Neural crest cell (in vitro differentiated cells): ENCODE measurements around the gene CYP2C19. TPM values are rescaled to one million over a fixed set of nuclear protein-coding genes. Genes with fewer than 3 reads are reported as not detected.
"Not testable (repeated sequence)": the region's sequence is repeated elsewhere in the genome, so short reads cannot be mapped to it uniquely, and the experiment has no call there.

Experiments used
- DNase-seq: peaks from one replicate; pipeline ENCODE4 v3.0.0; 2021; ENCODE audit warnings: low read depth, mixed read lengths, low spot score
- H3K27ac Mint-ChIP-seq: one replicate; pipeline ENCODE4 v1.8.0; 2021; ENCODE audit warnings: mild to moderate bottlenecking, mixed read lengths; ENCODE audit not compliant: unreplicated experiment
- H3K27me3 Mint-ChIP-seq: 2 replicates; pipeline ENCODE4 v1.8.0; 2021; ENCODE audit warnings: low read depth, mild to moderate bottlenecking, mixed read lengths
- H3K36me3 Mint-ChIP-seq: 2 replicates; pipeline ENCODE4 v1.8.0; 2021; ENCODE audit warnings: low read depth, mild to moderate bottlenecking, mixed read lengths
- H3K4me1 Mint-ChIP-seq: 2 replicates; pipeline ENCODE4 v1.8.0; 2021; ENCODE audit warnings: mixed read lengths
- H3K4me3 Mint-ChIP-seq: one replicate; pipeline ENCODE4 v1.8.0; 2021; ENCODE audit warnings: mild to moderate bottlenecking, mixed read lengths
- H3K9me3 Mint-ChIP-seq: 2 replicates; pipeline ENCODE4 v1.8.0; 2021; ENCODE audit warnings: mixed read lengths
- CTCF ChIP-seq: fragments of 200-600 bp; sonication (generic); conservative IDR thresholded peaks from 2 replicates; pipeline ENCODE4 v1.5.0; 2021; ENCODE audit warnings: antibody characterized with exemption, mild to moderate bottlenecking
- total RNA-seq: library from RNA; stranded (reverse); gene quantifications from 2 replicates; pipeline ENCODE4 v1.2.1, GENCODE V29; 2021

CYP2C19 gene
- total RNA-seq, 1 donor from 2014 or later, result not detected

- Mint-ChIP-seq H3K27ac (no peak overlapping the region), H3K36me3 (no peaks in the 10 kb centered on the region), H3K9me3 (no peaks in the 10 kb centered on the region), H3K27me3 (peaks cover 4% of the 10 kb centered on the region), H3K4me1 (no peaks in the 10 kb centered on the region), H3K4me3 (no peak overlapping the region)
- DNase-seq, result no peak
- TF ChIP-seq CTCF, result no peak
Measured at GRCh38 chr10:94785211-94785610, 22.7 kb downstream of the CYP2C19 start.

- not testable (repeated sequence) for H3K4me3 Mint-ChIP-seq, H3K4me1 Mint-ChIP-seq, H3K9me3 Mint-ChIP-seq, H3K27ac Mint-ChIP-seq, DNase-seq, H3K36me3 Mint-ChIP-seq, H3K27me3 Mint-ChIP-seq
Measured at GRCh38 chr10:94800551-94800950, 38.1 kb downstream of the CYP2C19 start.

- Mint-ChIP-seq H3K9me3 (peaks cover 4% of the 10 kb centered on the region), H3K36me3 (peaks cover 2% of the 10 kb centered on the region), H3K4me3 (no peak overlapping the region), H3K27me3 (peaks cover 6% of the 10 kb centered on the region), H3K27ac (no peak overlapping the region), H3K4me1 (no peaks in the 10 kb centered on the region)
- no peak for TF ChIP-seq CTCF
- DNase-seq, result no peak
Measured at GRCh38 chr10:94803307-94803706, 40.8 kb downstream of the CYP2C19 start.

DNA sequence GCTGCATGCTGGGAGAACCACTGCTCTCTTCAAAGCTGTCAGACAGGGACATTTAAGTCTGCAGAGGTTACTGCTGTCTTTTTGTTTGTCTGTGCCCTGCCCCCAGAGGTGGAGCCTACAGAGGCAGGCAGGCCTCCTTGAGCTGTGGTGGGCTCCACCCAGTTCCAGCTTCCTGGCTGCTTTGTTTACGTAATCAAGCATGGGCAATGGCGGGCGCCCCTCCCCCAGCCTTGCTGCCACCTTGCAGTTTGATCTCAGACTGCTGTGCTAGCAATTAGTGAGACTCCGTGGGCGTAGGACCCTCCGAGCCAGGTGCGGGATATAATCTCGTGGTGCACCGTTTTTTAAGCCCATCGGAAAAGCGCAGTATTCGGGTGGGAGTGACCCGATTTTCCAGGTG is 67.5 kb downstream of the CYP2C19 start:
- DNase-seq, H3K27me3 Mint-ChIP-seq, H3K4me3 Mint-ChIP-seq: not testable (repeated sequence)

GRCh38 chr10:94846204-94846603 is 83.7 kb downstream of the CYP2C19 start:
- H3K9me3 Mint-ChIP-seq, result no peaks in the 10 kb centered on the region
- TF ChIP-seq CTCF, result no peak
- H3K27ac Mint-ChIP-seq, result no peak overlapping the region
- no peaks in the 10 kb centered on the region for H3K36me3 Mint-ChIP-seq
- no peaks in the 10 kb centered on the region for H3K4me1 Mint-ChIP-seq
- DNase-seq, result no peak
- no peak overlapping the region for H3K4me3 Mint-ChIP-seq
- peaks cover 5% of the 10 kb centered on the region for H3K27me3 Mint-ChIP-seq

More for the DNA sequence above, 67.5 kb downstream of the CYP2C19 start:
- H3K36me3 Mint-ChIP-seq, H3K4me1 Mint-ChIP-seq, H3K9me3 Mint-ChIP-seq, H3K27ac Mint-ChIP-seq: not testable (repeated sequence)

DNA sequence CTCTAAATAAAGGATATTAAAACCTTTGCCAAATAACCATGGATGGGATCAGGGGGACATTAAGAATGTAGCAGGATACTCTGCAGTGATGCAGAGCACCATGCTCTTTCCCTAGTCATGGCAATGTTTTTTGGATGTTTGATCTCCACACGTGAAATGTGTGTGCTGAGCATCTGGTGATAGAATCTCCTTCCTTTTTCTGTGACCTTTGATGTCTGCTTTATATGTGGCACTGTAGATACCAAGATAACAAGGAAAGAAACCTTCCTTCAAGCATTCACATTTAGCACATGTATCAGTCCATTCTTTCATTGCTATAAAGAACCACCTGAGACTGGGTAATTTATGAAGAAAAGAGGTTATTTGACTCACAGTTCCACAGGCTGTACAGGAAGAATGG is 88.3 kb downstream of the CYP2C19 start:
- H3K27ac Mint-ChIP-seq, result no peak overlapping the region
- no peak for DNase-seq
- no peaks in the 10 kb centered on the region for H3K9me3 Mint-ChIP-seq
- no peak overlapping the region for H3K4me3 Mint-ChIP-seq
- no peaks in the 10 kb centered on the region for H3K36me3 Mint-ChIP-seq
- peaks cover 9% of the 10 kb centered on the region for H3K27me3 Mint-ChIP-seq
- no peak for TF ChIP-seq CTCF
- no peaks in the 10 kb centered on the region for H3K4me1 Mint-ChIP-seq

DNA sequence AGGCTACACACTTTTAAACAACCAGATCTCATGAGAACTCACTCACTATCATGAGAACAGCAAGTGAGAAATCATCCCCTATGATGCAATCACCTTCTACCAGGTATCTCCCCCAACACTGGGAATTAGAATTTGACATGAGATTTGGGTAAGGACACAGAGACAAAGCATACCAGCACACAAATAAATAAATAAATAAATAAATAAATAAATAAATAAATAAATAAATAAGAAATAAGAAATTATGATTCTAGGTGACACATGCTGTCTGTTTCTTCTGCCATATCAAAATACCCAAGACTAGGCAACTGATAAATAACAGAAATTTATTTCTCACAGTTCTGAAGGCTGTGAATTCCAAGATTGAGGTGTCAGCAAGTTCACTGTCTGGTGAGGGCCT is 88.8 kb downstream of the CYP2C19 start:
- no peak for DNase-seq
- Mint-ChIP-seq H3K4me1 (no peaks in the 10 kb centered on the region), H3K9me3 (no peaks in the 10 kb centered on the region), H3K27me3 (peaks cover 9% of the 10 kb centered on the region), H3K4me3 (no peak overlapping the region), H3K27ac (no peak overlapping the region), H3K36me3 (no peaks in the 10 kb centered on the region)
- no peak for TF ChIP-seq CTCF
